Keratinocyte (primary cell): Measurements from ENCODE around the gene EPHA10. TPM values are rescaled to one million over a fixed set of nuclear protein-coding genes. Genes with fewer than 3 reads are reported as not detected.

ENCODE experiments used
- DNase-seq: peaks from one replicate; pipeline ENCODE4 v3.0.0-alpha.2; 2011; ENCODE audit warnings: low read depth, missing footprints, low spot score
- FAIRE-seq: peaks from 2 replicates; lab custom pipeline; 2011; peaks lifted over from hg19 to GRCh38; lab: Jason Lieb, UNC
- H2AFZ ChIP-seq: 2 replicates; pipeline ENCODE4 v1.6.0; 2012; ENCODE audit warnings: low read length, control low read depth, inconsistent platforms; ENCODE audit not compliant: control insufficient read depth
- H3K27ac ChIP-seq: 2 replicates; pipeline ENCODE4 v1.5.1; 2011; ENCODE audit warnings: low read length; ENCODE audit not compliant: control insufficient read depth, insufficient read depth
- H3K27me3 ChIP-seq: 3 replicates; pipeline ENCODE4 v1.6.0; 2011; ENCODE audit warnings: low read length; ENCODE audit not compliant: control insufficient read depth, insufficient read depth; ENCODE audit errors: extremely low read depth
- H3K36me3 ChIP-seq, 2 experiments: 2 replicates in 1 of 2; 3 replicates in 1 of 2; pipeline ENCODE4 v1.5.1; 2011; ENCODE audit warnings: low read length in 2 of 2, mild to moderate bottlenecking in 1 of 2; ENCODE audit not compliant: control insufficient read depth in 2 of 2, insufficient read depth in 2 of 2; ENCODE audit errors: extremely low read depth in 1 of 2
- H3K4me1 ChIP-seq: 3 replicates; pipeline ENCODE4 v1.5.1; 2011; ENCODE audit warnings: low read length; ENCODE audit not compliant: control insufficient read depth, insufficient read depth; ENCODE audit errors: extremely low read depth
- H3K4me2 ChIP-seq: 3 replicates; pipeline ENCODE4 v1.6.0; 2011; ENCODE audit warnings: low read depth, low read length; ENCODE audit not compliant: control insufficient read depth, insufficient read depth; ENCODE audit errors: extremely low read depth
- H3K4me3 ChIP-seq, 3 experiments: fragments of 200-600 bp in 1 of 3; sonication (generic) in 1 of 3; 2 replicates in 2 of 3; 3 replicates in 1 of 3; pipeline ENCODE4 v1.5.1; 2011 to 2016; ENCODE audit warnings: low read length in 3 of 3, mild to moderate bottlenecking in 3 of 3, control low read depth in 2 of 3, inconsistent platforms in 1 of 3, low read depth in 1 of 3, mixed read lengths in 1 of 3, mixed run types in 1 of 3, moderate library complexity in 1 of 3; ENCODE audit not compliant: control insufficient read depth in 2 of 3, insufficient read depth in 2 of 3; ENCODE audit errors: extremely low read depth in 1 of 3
- H3K79me2 ChIP-seq: 2 replicates; pipeline ENCODE4 v1.6.0; 2012; ENCODE audit warnings: low read length; ENCODE audit not compliant: control insufficient read depth, insufficient read depth
- H3K9ac ChIP-seq: 3 replicates; pipeline ENCODE4 v1.6.0; 2011; ENCODE audit warnings: low read length; ENCODE audit not compliant: control insufficient read depth, insufficient read depth; ENCODE audit errors: extremely low read depth
- H3K9me1 ChIP-seq: 3 replicates; pipeline ENCODE4 v1.6.0; 2011; ENCODE audit warnings: low read length; ENCODE audit not compliant: control insufficient read depth, insufficient read depth; ENCODE audit errors: extremely low read depth
- H3K9me3 ChIP-seq: 2 replicates; pipeline ENCODE4 v1.5.1; 2012; ENCODE audit warnings: low read depth, low read length; ENCODE audit not compliant: control insufficient read depth
- H4K20me1 ChIP-seq: 3 replicates; pipeline ENCODE4 v1.6.0; 2011; ENCODE audit warnings: low read length; ENCODE audit not compliant: control insufficient read depth, insufficient read depth; ENCODE audit errors: extremely low read depth
- EZH2 ChIP-seq: IDR thresholded peaks from one replicate; pipeline ENCODE4 v1.6.1; 2012; ENCODE audit warnings: inconsistent platforms, mild to moderate bottlenecking, low read length, moderate library complexity
- dilution Hi-C: fragments of 300-500 bp; cut with MboI; formaldehyde crosslinking; loops from one replicate; pipeline ENCODE4 v1.7.0; 2020; ENCODE audit warnings: low sequenced_read_pairs; ENCODE audit not compliant: extremely low pct_ligation_motif_present
- polyA plus RNA-seq, 5 experiments: library from polyadenylated mRNA; depleted of rRNA in 3 of 5; stranded (reverse) in 3 of 5; stranded (forward) in 1 of 5; unstranded in 1 of 5; fragments of >200 nt; gene quantifications; 1 replicate in 1 of 5; 2 replicates in 3 of 5; 3 replicates in 1 of 5; pipeline versions ENCODE4 v1.2.1 to v1.2.3, GENCODE V29; 2011 to 2012; ENCODE audit warnings: missing spikeins in 2 of 5, low read depth in 1 of 5, low replicate concordance in 1 of 5
- TF ChIP-seq, protein P1 (sequence below), 3 experiments: IDR thresholded peaks in 1 of 3; conservative IDR thresholded peaks in 1 of 3; optimal IDR thresholded peaks in 1 of 3; 2 replicates in 2 of 3; 3 replicates in 1 of 3; pipeline versions ENCODE3 to v1.5.1; 2011; ENCODE audit warnings: low read length in 3 of 3, mild to moderate bottlenecking in 3 of 3, moderate library complexity in 2 of 3, control low read depth in 1 of 3, inconsistent platforms in 1 of 3; ENCODE audit not compliant: insufficient read depth in 2 of 3; ENCODE audit errors: extremely low read depth in 1 of 3

Gene EPHA10
- polyA plus RNA-seq, 1 donor (not counting 4 experiments of a cell fraction or from before 2014, with no cell fraction given), result not detected

DNA sequence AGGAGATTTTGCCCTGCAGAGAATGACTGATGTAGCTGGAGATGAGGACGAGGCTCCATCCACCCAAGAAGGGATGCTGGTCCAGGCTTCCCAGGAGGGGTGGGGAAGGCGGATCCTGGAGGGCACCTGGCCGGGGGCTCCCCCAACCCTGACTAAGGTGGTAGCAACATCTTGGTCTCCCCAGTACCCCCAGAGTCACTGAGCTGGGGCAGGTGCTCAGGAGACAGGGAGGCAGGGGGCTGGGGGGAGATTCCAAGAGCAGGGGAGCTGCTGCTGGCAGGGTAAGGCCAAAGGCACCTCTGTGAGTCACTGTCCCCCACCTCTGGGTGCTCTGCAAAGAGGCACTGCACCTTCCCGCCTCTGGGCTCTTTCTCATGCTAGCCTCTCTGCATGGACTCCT, 48.6 kb downstream of the EPHA10 start:
- H4K20me1 ChIP-seq, result no peaks in the 10 kb centered on the region
- no peaks in the 10 kb centered on the region for H3K27me3 ChIP-seq
- H3K27ac ChIP-seq, result no peak overlapping the region
- H3K9me1 ChIP-seq, result no peaks in the 10 kb centered on the region
- H3K4me1 ChIP-seq, result peaks cover 12% of the 10 kb centered on the region
- DNase-seq (no peak), FAIRE-seq (no peak)
- H3K79me2 ChIP-seq, result no peaks in the 10 kb centered on the region
- TF ChIP-seq EZH2, result no peak
- TF ChIP-seq, protein P1, sequence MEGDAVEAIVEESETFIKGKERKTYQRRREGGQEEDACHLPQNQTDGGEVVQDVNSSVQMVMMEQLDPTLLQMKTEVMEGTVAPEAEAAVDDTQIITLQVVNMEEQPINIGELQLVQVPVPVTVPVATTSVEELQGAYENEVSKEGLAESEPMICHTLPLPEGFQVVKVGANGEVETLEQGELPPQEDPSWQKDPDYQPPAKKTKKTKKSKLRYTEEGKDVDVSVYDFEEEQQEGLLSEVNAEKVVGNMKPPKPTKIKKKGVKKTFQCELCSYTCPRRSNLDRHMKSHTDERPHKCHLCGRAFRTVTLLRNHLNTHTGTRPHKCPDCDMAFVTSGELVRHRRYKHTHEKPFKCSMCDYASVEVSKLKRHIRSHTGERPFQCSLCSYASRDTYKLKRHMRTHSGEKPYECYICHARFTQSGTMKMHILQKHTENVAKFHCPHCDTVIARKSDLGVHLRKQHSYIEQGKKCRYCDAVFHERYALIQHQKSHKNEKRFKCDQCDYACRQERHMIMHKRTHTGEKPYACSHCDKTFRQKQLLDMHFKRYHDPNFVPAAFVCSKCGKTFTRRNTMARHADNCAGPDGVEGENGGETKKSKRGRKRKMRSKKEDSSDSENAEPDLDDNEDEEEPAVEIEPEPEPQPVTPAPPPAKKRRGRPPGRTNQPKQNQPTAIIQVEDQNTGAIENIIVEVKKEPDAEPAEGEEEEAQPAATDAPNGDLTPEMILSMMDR (optimal IDR thresholded peaks at IDR 0.05 in 1 of 3, IDR thresholded peaks at IDR 0.05 in 1 of 3, conservative IDR thresholded peaks at IDR 0.05 in 1 of 3; ENCODE audit: extremely low read depth in 1 of 3, insufficient read depth in 2 of 3, low read length in 3 of 3), result no peak
- dilution Hi-C loops, result no loop called here
- H3K36me3 ChIP-seq, result no peaks in the 10 kb centered on the region
- no peak overlapping the region for H2AFZ ChIP-seq
- H3K9ac ChIP-seq, result no peak overlapping the region
- H3K4me2 ChIP-seq, result no peak overlapping the region
- no peaks in the 10 kb centered on the region for H3K9me3 ChIP-seq
- no peak overlapping the region for H3K4me3 ChIP-seq

DNA sequence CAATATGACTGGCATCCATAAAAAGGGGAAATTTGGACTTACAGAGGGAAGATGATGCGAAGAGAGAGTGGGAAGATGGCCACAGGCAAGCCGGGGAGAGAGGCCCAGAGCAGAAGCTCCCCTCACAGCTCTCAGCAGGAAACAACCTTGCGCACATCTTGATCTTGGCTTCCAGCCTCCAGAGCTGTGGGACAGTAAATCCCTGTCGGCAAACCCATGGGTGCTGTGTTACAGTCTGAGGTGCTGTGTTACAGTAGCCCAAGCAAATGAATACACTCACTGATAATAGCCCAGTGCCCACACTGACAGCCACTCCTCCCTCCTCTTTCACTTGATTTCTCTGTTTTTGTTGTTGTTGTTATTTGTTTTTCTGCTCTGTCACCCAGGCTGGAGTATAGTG, 50.2 kb downstream of the EPHA10 start:
- Histone ChIP-seq H3K36me3 (no peaks in the 10 kb centered on the region), H3K4me3 (no peak overlapping the region), H3K27ac (no peak overlapping the region), H3K4me2 (no peak overlapping the region), H3K9me3 (no peaks in the 10 kb centered on the region), H3K79me2 (no peaks in the 10 kb centered on the region), H2AFZ (no peak overlapping the region), H4K20me1 (no peaks in the 10 kb centered on the region), H3K9me1 (no peaks in the 10 kb centered on the region), H3K27me3 (no peaks in the 10 kb centered on the region), H3K4me1 (peaks cover 12% of the 10 kb centered on the region), H3K9ac (no peak overlapping the region)
- FAIRE-seq, result no peak
- DNase-seq, result no peak
- dilution Hi-C loops, result no loop called here
- no peak for TF ChIP-seq EZH2
- TF ChIP-seq, protein P1 (optimal IDR thresholded peaks at IDR 0.05 in 1 of 3, IDR thresholded peaks at IDR 0.05 in 1 of 3, conservative IDR thresholded peaks at IDR 0.05 in 1 of 3; ENCODE audit: extremely low read depth in 1 of 3, insufficient read depth in 2 of 3, low read length in 3 of 3), result no peak
